ENCODE data around the gene CYP27B1. TPM values are rescaled to one million over a fixed set of nuclear protein-coding genes. Genes with fewer than 3 reads are reported as not detected.

Gene CYP27B1
- total and polyA plus RNA-seq, 8 donors, result 0.56 to 3.1 (median 1.4) TPM; not detected in 1

DNA sequence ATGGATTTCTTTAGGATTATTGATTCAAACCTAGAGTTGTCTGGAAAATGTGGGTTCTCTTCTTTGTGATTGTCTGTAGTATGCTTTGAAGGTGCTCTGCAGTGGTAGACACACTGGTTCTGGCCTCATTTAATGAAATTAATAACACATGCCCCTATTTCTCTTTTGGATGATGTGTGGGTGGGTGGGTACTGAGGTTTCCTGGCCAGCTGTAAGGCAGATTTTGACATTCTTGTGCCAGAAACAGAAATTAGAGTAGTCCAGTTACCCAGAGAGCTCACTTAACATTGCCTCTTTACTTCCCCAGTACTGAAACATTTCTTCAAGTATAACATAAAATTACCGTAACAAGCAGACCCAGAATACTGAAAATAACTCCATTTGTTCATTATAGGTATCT is 30.1 kb upstream of the CYP27B1 start:
- intact Hi-C loops (cut with DNase I; ENCODE audit: low total_unique reads), result no loop called here
- Histone ChIP-seq H3K4me3 (no peak overlapping the region), H3K27me3 (no peaks in the 10 kb centered on the region), H3K9me3 (no peaks in the 10 kb centered on the region), H3K27ac (no peak overlapping the region), H3K4me1 (no peaks in the 10 kb centered on the region), H3K36me3 (peaks cover 63 to 100% (median 98%) of the 10 kb centered on the region in 4 donors)
- TF ChIP-seq POLR2AphosphoS5 (IDR thresholded peaks at IDR 0.05), result no peak
- TF ChIP-seq CTCF (IDR thresholded peaks at IDR 0.05), result no peak
- TF ChIP-seq EP300 (IDR thresholded peaks at IDR 0.05), result no peak
- TF ChIP-seq POLR2A (IDR thresholded peaks at IDR 0.05), result no peak
- DNase-seq, result no peak
- 90 to 100% (median 97%) methylated on average over 1 of the region's 1 CpG for WGBS, 5 donors

DNA sequence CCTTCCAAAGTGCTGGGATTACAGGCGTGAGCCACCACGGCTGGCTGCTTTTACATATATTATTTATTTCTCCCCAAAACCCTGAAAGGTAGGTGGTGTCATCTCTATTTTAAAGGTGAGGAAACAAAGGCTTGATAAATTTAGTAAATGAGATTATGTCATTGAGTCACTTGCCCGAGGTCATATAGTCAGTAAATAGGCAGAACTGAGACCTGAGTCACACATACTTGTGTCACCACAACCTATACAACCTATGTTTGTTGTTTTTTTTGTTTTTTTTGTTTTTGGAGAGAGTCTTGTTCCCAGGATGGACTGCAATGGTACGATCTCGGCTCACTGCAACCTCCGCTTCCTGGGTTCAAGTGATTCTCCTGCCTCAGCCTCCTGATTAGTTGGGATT is 28.5 kb upstream of the CYP27B1 start:
- no peak for DNase-seq
- no peaks in the 10 kb centered on the region for H3K27me3 ChIP-seq
- intact Hi-C loops (cut with DNase I; ENCODE audit: low total_unique reads), result no loop called here
- no peaks in the 10 kb centered on the region for H3K9me3 ChIP-seq
- H3K4me1 ChIP-seq, result no peaks in the 10 kb centered on the region
- no peak overlapping the region for H3K4me3 ChIP-seq
- no peak overlapping the region for H3K27ac ChIP-seq
- H3K36me3 ChIP-seq, result peaks cover 53 to 98% (median 94%) of the 10 kb centered on the region in 4 donors
- TF ChIP-seq POLR2AphosphoS5 (IDR thresholded peaks at IDR 0.05) (no peak), EP300 (IDR thresholded peaks at IDR 0.05) (no peak), POLR2A (IDR thresholded peaks at IDR 0.05) (no peak), CTCF (IDR thresholded peaks at IDR 0.05) (no peak)
- WGBS, 5 donors, result 89 to 91% (median 91%) methylated on average over 6 of the region's 6 CpGs

- no peaks in the 10 kb centered on the region for H3K9me3 ChIP-seq
- H3K36me3 ChIP-seq, result peaks cover 52 to 98% (median 94%) of the 10 kb centered on the region in 4 donors
- no peak overlapping the region for H3K4me3 ChIP-seq
- H3K27ac ChIP-seq, result no peak overlapping the region
- no peaks in the 10 kb centered on the region for H3K27me3 ChIP-seq
- intact Hi-C loops (cut with DNase I; ENCODE audit: low total_unique reads), result no loop called here
- H3K4me1 ChIP-seq, result no peaks in the 10 kb centered on the region
- TF ChIP-seq CTCF (IDR thresholded peaks at IDR 0.05), result no peak
- no peak for TF ChIP-seq POLR2AphosphoS5 (IDR thresholded peaks at IDR 0.05)
- no peak for TF ChIP-seq EP300 (IDR thresholded peaks at IDR 0.05)
- no peak for TF ChIP-seq POLR2A (IDR thresholded peaks at IDR 0.05)
- DNase-seq, result no peak
- 21 to 43% (median 29%) methylated on average over 1 of the region's 1 CpG for WGBS, 5 donors
These were observed 27.0 kb upstream of the CYP27B1 start for GRCh38 chr12:57793920-57794319.

GRCh38 chr12:57783861-57784260 is 17.0 kb upstream of the CYP27B1 start:
- 86 to 89% (median 87%) methylated on average over 11 of the region's 11 CpGs for WGBS, 5 donors

More at GRCh38 chr12:57783861-57784260, 17.0 kb upstream of the CYP27B1 start:
- H3K4me3 ChIP-seq, result peak overlapping the region; percentile 76 to 99 (median 96)
- TF ChIP-seq POLR2AphosphoS5 (IDR thresholded peaks at IDR 0.05) (no peak), EP300 (IDR thresholded peaks at IDR 0.05) (no peak), POLR2A (IDR thresholded peaks at IDR 0.05) (no peak), CTCF (IDR thresholded peaks at IDR 0.05) (no peak)
- peaks cover 8 to 32% (median 20%) of the 10 kb centered on the region in 4 donors for H3K4me1 ChIP-seq
- intact Hi-C loops (cut with DNase I; ENCODE audit: low total_unique reads), result no loop called here
- H3K36me3 ChIP-seq, result peaks cover 20 to 52% (median 50%) of the 10 kb centered on the region in 4 donors
- no peaks in the 10 kb centered on the region for H3K9me3 ChIP-seq
- H3K27ac ChIP-seq, result no peak overlapping the region
- H3K27me3 ChIP-seq, result no peaks in the 10 kb centered on the region
- no peak for DNase-seq

Measured in stomach (tissue), 9 donors.